GM18870 (cell line): Measurements from ENCODE around the gene RAB3B.
"Not testable (repeated sequence)": the region's sequence is repeated elsewhere in the genome, so short reads cannot be mapped to it uniquely, and the experiment has no call there.

Source experiments
- ATAC-seq: cut with Tn5 transposase; IDR thresholded peaks from one replicate; pipeline ENCODE4 v1.9.1; 2021; ENCODE audit warnings: moderate library complexity; ENCODE audit not compliant: unreplicated experiment

RAB3B gene

GRCh38 chr1:51990478-51990965, at the start of gene RAB3B:
Gene RAB3B, minus strand, starts transcription at chr1:51990700. Its CDS starts 13,583 bp downstream, at chr1:51977117.
- no peak for ATAC-seq

GRCh38 chr1:52037909-52038308, 47.4 kb upstream of the RAB3B start:
- no peak for ATAC-seq

- no peak for ATAC-seq
Observed at GRCh38 chr1:52037402-52037814, 46.9 kb upstream of the RAB3B start.

DNA sequence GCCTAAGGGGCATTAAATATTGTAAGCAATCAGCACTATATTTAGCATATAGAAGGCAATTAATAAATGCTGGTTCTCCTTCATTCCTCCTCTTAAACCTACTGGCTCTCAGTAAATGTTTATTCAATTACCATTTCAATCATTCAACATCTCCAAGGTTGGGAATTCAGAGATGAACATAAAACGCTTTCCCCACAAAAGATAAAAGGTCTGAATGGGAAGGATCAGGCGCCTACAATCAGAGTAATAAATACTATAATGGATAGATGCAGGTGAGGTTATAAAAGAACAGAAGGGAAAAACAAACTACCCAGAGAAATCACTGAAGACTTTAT, 43.5 kb upstream of the RAB3B start:
- ATAC-seq, result no peak

GRCh38 chr1:52033190-52034049, 42.9 kb upstream of the RAB3B start, which contains the start of gene KTI12:
Gene KTI12, minus strand, starts transcription at chr1:52033810. Its CDS starts 49 bp downstream, at chr1:52033761.
- ATAC-seq, result peak; percentile 81

- no peak for ATAC-seq
Observed at GRCh38 chr1:52032785-52033131, 42.3 kb upstream of the RAB3B start.

DNA sequence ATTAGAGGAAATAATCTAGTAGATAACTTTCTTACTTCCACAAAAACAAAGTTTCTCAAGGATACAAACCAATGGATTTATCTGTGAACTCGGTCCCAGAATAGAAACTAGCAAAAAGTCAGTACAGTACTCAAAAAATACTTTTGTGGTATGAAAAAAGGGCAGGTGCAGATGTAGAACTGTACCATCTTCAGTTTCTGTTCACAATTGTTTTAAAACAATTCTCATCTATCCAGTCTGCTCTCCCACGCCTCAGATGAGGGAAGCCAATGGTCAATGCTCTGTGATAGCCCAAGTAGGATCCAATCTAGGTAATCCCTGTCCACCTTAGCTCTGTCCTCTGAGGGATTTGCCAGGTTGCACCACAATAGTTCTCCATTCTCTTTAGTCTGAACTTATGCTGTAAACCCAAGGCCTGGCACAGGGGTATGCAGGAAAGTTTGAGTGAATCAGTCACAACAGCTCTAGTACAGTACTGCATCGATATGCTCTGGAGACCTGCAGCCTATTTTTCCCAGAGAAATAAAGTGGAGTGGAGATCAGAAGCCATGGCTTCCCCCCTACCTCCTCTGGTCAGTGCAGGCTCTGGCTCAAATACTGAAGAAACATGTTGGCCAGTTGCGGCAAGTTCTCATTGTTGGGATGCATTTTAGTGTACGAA, 41.8 kb upstream of the RAB3B start:
- ATAC-seq, result no peak

DNA sequence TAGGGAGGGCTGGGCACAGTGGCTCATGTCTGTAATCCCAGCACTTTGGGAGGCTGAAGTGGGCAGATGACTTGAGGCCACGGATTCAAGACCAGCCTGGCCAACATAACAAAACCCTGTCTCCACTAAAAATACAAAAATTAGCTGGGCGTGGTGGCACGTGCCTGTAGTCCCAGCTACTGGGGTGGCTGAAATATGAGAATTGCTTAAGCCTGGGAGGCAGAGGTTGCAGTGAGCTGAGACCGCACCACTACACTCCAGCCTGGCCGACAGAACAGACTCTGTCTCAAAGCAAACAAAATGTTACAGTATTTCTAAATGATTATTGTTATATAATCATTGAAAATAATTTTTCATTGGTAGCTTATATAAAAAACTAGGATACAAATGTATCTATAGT, 38.3 kb upstream of the RAB3B start:
- ATAC-seq, result not testable (repeated sequence)

DNA sequence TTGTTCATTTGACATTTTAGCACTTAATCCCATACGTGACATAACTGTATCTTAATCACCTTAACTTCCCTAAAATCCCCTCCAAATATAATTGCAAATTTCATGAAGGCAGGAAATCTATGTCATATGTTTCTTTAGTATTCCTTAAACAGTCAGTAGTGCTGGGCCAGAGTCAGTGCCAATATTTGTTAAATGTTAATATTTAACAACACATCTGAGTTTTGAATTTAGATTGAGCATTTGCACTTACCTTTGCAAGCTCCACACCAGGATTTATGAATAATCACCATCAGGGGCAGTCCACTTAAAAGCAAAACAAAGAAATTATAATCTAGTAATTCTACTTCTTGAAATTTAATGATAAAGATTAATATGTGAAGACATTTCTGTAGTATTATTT, 37.8 kb upstream of the RAB3B start:
- no peak for ATAC-seq

GRCh38 chr1:52026278-52026677, 35.8 kb upstream of the RAB3B start:
- ATAC-seq, result no peak

DNA sequence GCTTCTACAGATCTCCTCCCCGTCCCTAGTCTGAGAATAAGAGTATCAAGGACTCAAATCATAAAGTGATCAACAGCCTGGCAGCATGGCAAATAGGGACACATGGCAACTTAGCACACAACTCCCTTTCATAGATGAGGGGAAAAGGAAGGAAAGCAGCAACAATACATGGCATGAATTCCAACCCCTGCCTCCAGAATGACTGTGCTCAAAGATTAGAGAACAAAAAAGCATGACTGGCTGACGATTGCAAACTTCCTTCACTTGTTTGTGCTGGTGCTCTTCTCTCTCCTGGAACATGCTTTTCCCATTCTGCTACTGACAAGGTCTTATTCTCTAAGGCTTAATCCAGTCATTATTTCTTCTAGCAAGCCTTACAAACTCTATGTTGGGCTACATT, 31.6 kb upstream of the RAB3B start:
- no peak for ATAC-seq

DNA sequence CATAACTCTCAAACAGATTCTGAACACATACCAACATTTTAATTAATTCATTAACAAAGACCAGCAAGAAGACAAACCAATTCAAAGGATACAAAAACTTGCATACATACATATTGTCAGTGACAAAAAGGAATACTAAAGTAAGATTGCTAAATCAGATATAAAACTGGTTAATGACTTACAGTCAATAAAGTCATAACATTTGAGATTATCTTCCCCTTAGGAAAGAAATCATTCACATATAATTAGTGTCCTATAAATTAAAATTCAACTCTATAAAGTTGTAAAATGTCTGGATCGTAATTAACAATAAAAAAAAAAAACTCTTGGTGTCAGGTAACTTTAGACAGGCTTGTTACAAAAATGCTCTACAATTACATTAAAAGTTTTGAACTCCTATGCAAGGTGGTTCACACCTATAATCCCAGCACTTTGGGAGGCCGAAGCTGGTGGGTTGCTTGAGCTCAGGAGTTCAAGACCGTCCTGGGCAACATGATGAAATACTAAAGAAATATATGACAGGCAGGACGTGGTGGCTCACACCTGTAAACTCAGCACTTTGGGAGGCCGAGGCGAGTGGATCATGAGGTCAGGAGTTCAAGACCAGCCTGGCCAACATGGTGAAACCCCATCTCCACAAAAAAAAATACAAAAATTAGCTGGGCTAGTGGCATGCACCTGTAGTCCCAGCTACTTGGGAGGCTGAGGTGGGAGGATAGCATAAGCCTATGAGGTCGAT, 17.7 kb upstream of the RAB3B start:
- no peak for ATAC-seq

GRCh38 chr1:52007215-52008002, 16.9 kb upstream of the RAB3B start:
- ATAC-seq, result no peak

GRCh38 chr1:52006081-52006553, 15.6 kb upstream of the RAB3B start:
- not testable (repeated sequence) for ATAC-seq

GRCh38 chr1:52005548-52005947, 15.0 kb upstream of the RAB3B start:
- ATAC-seq, result not testable (repeated sequence)

DNA sequence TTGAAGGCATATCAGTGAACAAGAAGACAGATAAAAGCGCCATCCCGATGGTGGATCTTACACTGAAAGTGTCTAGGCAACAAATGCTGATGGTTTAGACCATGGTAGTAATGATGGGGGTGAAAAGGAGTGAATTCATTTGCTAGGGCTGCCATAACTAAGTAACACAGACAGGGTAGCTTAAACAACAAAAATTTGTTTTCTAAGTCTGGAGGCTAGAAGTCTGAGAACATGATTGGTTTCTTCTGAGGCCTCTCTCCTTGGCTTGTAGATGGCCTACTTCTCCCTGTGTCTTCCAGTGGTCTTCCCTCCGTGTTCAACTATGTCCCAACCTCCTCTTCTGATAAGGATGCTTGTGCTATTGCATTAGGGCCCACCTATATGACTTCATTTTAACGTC, 13.4 kb upstream of the RAB3B start:
- no peak for ATAC-seq

- peak; percentile 55 for ATAC-seq
Observed at GRCh38 chr1:52002038-52002917, 11.8 kb upstream of the RAB3B start.

GRCh38 chr1:51998701-51999100, 8.2 kb upstream of the RAB3B start:
- no peak for ATAC-seq

DNA sequence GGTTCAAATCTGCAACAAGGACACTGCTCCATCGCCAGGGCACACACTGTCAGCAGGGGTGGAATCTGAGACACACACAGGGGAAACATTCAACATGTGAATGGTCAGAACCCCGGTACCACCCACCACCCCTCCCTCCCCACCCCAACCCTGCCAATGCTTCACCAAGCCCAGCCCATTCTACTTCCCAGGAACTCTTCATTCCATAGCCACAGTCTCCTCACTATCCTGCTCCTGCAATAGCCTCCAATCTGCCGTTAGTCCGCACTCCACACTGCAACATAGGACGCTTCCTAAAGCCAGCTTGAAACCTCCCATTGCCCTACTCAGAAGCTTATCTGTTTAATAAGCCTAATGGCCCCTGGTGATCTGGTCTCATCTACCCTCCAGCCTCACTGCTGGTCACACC, 7.5 kb upstream of the RAB3B start:
- no peak for ATAC-seq
